Trophoblast cell (in vitro differentiated cells and primary cell): Measurements from ENCODE around the gene ALK.

ENCODE experiments used
- DNase-seq, 2 donors: peaks; one replicate each; pipeline ENCODE4 v3.0.0-alpha.2; 2016
- H2AFZ ChIP-seq: 2 replicates; pipeline ENCODE4 v1.6.1; 2013; ENCODE audit warnings: low read length, moderate library complexity, mild to moderate bottlenecking; ENCODE audit not compliant: insufficient read depth, poor library complexity
- H2AK5ac ChIP-seq: 2 replicates; pipeline ENCODE4 v1.6.1; 2013; ENCODE audit warnings: mild to moderate bottlenecking, low read length
- H2BK120ac ChIP-seq: 2 replicates; pipeline ENCODE4 v1.6.1; 2013; ENCODE audit warnings: low read length, mild to moderate bottlenecking, moderate library complexity; ENCODE audit not compliant: insufficient read depth, poor library complexity
- H2BK12ac ChIP-seq: 2 replicates; pipeline ENCODE4 v1.6.1; 2013; ENCODE audit warnings: mild to moderate bottlenecking, low read length, moderate library complexity
- H2BK5ac ChIP-seq: 2 replicates; pipeline ENCODE4 v1.6.1; 2013; ENCODE audit warnings: low read length, low read depth, moderate library complexity, mild to moderate bottlenecking; ENCODE audit not compliant: poor library complexity
- H3K14ac ChIP-seq: 2 replicates; pipeline ENCODE4 v1.6.1; 2013; ENCODE audit warnings: mild to moderate bottlenecking, low read length
- H3K18ac ChIP-seq: 2 replicates; pipeline ENCODE4 v1.6.1; 2013; ENCODE audit warnings: mild to moderate bottlenecking, low read length
- H3K23ac ChIP-seq: 2 replicates; pipeline ENCODE4 v1.6.1; 2013; ENCODE audit warnings: low read length
- H3K27ac ChIP-seq: 2 replicates; pipeline ENCODE4 v1.5.1; 2013; ENCODE audit warnings: low read depth, mild to moderate bottlenecking, inconsistent platforms, low read length, moderate library complexity
- H3K27me3 ChIP-seq: 2 replicates; pipeline ENCODE4 v1.6.1; 2013; ENCODE audit warnings: inconsistent platforms, mild to moderate bottlenecking, low read length, moderate library complexity; ENCODE audit not compliant: insufficient read depth
- H3K36me3 ChIP-seq, 2 experiments: 1 replicate in 1 of 2; 2 replicates in 1 of 2; pipeline ENCODE4 v1.6.1; 2013; ENCODE audit warnings: low read length in 2 of 2, mild to moderate bottlenecking in 2 of 2, moderate library complexity in 1 of 2; ENCODE audit not compliant: insufficient read depth in 2 of 2, control insufficient read depth in 1 of 2
- H3K4ac ChIP-seq: 2 replicates; pipeline ENCODE4 v1.6.1; 2013; ENCODE audit warnings: low read depth, mild to moderate bottlenecking, low read length, moderate library complexity
- H3K4me1 ChIP-seq, 2 experiments: 1 replicate in 1 of 2; 2 replicates in 1 of 2; pipeline ENCODE4 v1.6.1; 2013; ENCODE audit warnings: low read length in 2 of 2, mild to moderate bottlenecking in 2 of 2, moderate library complexity in 1 of 2; ENCODE audit not compliant: insufficient read depth in 2 of 2, control insufficient read depth in 1 of 2
- H3K4me2 ChIP-seq: 2 replicates; pipeline ENCODE4 v1.6.1; 2013; ENCODE audit warnings: inconsistent platforms, mild to moderate bottlenecking, low read length, moderate library complexity
- H3K4me3 ChIP-seq: 2 replicates; pipeline ENCODE4 v1.5.1; 2013; ENCODE audit warnings: mild to moderate bottlenecking, low read depth, low read length, inconsistent platforms
- H3K79me1 ChIP-seq: one replicate; pipeline ENCODE4 v1.6.1; 2013; ENCODE audit warnings: low read length
- H3K79me2 ChIP-seq: 2 replicates; pipeline ENCODE4 v1.6.1; 2013; ENCODE audit warnings: low read length, mild to moderate bottlenecking; ENCODE audit not compliant: control insufficient read depth, insufficient read depth, poor library complexity
- H3K9ac ChIP-seq: 2 replicates; pipeline ENCODE4 v1.6.1; 2013; ENCODE audit warnings: mild to moderate bottlenecking, low read length
- H3K9me3 ChIP-seq: 2 replicates; pipeline ENCODE4 v1.6.1; 2013; ENCODE audit warnings: low read depth, mild to moderate bottlenecking, control low read depth, inconsistent platforms, low read length; ENCODE audit not compliant: insufficient read depth
- H4K12ac ChIP-seq: 2 replicates; pipeline ENCODE4 v1.6.1; 2013; ENCODE audit warnings: low read depth, mild to moderate bottlenecking, low read length, moderate library complexity
- H4K8ac ChIP-seq: 2 replicates; pipeline ENCODE4 v1.6.1; 2013; ENCODE audit warnings: low read depth, mild to moderate bottlenecking, low read length, moderate library complexity
- H4K91ac ChIP-seq: one replicate; pipeline ENCODE4 v1.6.1; 2013; ENCODE audit warnings: low read depth, mild to moderate bottlenecking, low read length, moderate library complexity
- WGBS: extraction: QIAGEN DNeasy Blood & Tissue Kit; methylation state at CpG from one replicate; pipeline ENCODE4 v1.1.7; 2013; ENCODE audit warnings: missing lambda C conversion rate; ENCODE audit not compliant: insufficient read length, insufficient coverage; ENCODE audit errors: extremely low coverage; 5-methylcytosine and 5-hydroxymethylcytosine counted together

ALK gene

DNA sequence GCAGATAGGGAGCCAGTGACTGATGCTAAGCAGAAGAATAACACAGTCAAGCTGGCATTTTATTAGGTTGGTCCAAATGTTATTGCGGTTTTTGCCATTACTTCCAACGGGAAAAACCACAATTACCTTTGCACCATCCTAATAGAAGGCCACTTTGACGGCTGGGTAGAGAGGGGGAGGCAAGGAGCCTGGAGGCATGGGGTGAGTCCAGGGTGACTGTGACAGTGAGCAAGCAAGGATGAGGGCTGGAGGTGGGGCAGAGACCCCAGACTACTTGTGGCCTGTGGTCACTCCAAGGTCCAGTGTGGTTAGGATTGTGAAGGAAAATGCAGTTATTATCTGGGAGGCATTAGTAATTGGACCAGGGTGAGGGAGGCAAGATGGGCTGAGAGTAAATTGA lies 416.6 kb downstream of the ALK start:
- Histone ChIP-seq H4K8ac (no peak overlapping the region), H2BK12ac (no peak overlapping the region), H3K36me3 (no peaks in the 10 kb centered on the region), H2AK5ac (no peak overlapping the region), H3K18ac (no peak overlapping the region), H4K91ac (no peak overlapping the region), H3K4me1 (no peaks in the 10 kb centered on the region), H2BK120ac (no peak overlapping the region), H3K27me3 (no peaks in the 10 kb centered on the region), H3K23ac (no peak overlapping the region), H3K9me3 (peaks cover 2% of the 10 kb centered on the region), H3K4ac (no peak overlapping the region), H2BK5ac (no peak overlapping the region), H3K79me2 (no peaks in the 10 kb centered on the region), H4K12ac (no peak overlapping the region), H3K9ac (no peak overlapping the region), H3K14ac (no peak overlapping the region), H2AFZ (no peak overlapping the region), H3K4me3 (no peak overlapping the region), H3K4me2 (no peak overlapping the region), H3K79me1 (no peaks in the 10 kb centered on the region), H3K27ac (no peak overlapping the region)
- no CpG with 5 or more reads among the region's 3 CpGs for WGBS
- DNase-seq: no peak

DNA sequence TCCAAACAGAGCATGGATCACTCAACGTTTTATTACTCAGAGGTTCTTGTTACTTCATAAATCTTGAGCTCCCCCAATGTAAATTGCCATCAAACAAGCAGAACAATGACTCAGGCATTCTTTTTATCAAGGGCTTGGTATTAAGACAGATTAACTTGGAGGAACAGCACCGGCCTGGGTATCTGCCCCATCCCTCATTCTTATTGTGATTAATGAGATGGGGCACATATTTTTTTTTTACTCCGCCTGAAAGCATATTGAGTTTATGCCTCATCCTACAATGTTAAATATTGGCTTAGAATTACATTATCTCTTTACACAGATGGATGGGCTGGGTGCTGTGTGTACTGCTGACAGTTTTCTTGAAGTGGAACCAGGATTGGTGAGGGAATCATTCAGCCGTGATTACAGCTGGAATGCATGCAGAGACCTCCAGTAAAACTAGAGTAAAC lies 418.9 kb downstream of the ALK start:
- Histone ChIP-seq H3K27ac (no peak overlapping the region), H3K27me3 (no peaks in the 10 kb centered on the region), H3K4me1 (no peaks in the 10 kb centered on the region), H4K12ac (no peak overlapping the region), H3K9ac (no peak overlapping the region), H2BK5ac (no peak overlapping the region), H3K18ac (no peak overlapping the region), H3K14ac (no peak overlapping the region), H2AK5ac (no peak overlapping the region), H3K79me2 (no peaks in the 10 kb centered on the region), H3K4ac (no peak overlapping the region), H2BK120ac (no peak overlapping the region), H3K79me1 (no peaks in the 10 kb centered on the region), H4K91ac (no peak overlapping the region), H2AFZ (no peak overlapping the region), H3K4me3 (no peak overlapping the region), H4K8ac (no peak overlapping the region), H2BK12ac (no peak overlapping the region), H3K4me2 (no peak overlapping the region), H3K9me3 (peaks cover 4% of the 10 kb centered on the region), H3K36me3 (no peaks in the 10 kb centered on the region), H3K23ac (no peak overlapping the region)
- no CpG with 5 or more reads among the region's 4 CpGs for WGBS
- DNase-seq: no peak

DNA sequence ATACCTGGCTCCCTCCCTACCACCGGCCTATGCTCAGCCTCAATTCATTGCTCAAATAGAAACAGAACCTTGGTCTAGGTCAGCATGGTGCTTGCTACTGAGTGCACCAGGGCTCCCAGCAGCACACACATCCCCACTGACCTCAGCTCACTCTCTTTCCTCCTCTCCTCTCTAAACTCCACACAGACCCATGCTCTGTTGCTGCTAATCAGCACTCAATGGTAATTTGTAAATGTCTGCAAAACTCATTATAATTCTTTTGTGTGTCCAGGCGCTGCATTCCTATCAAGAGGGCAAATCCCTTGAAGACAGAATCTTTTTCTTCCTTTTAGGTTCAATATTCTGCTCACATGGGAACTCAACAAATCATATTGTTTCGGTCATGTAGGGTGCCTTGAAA lies 424.0 kb downstream of the ALK start:
- no peak for DNase-seq
- no CpG with 5 or more reads among the region's 3 CpGs for WGBS
- Histone ChIP-seq H4K12ac (no peak overlapping the region), H3K9ac (no peak overlapping the region), H3K9me3 (peaks cover 4% of the 10 kb centered on the region), H3K79me1 (no peaks in the 10 kb centered on the region), H2AK5ac (no peak overlapping the region), H3K4me1 (no peaks in the 10 kb centered on the region), H3K27ac (no peak overlapping the region), H2BK12ac (no peak overlapping the region), H3K4me2 (no peak overlapping the region), H3K4ac (no peak overlapping the region), H2BK5ac (no peak overlapping the region), H3K18ac (no peak overlapping the region), H3K79me2 (no peaks in the 10 kb centered on the region), H3K27me3 (no peaks in the 10 kb centered on the region), H3K36me3 (no peaks in the 10 kb centered on the region), H2AFZ (no peak overlapping the region), H2BK120ac (no peak overlapping the region), H3K4me3 (no peak overlapping the region), H4K91ac (no peak overlapping the region), H3K14ac (no peak overlapping the region), H4K8ac (no peak overlapping the region), H3K23ac (no peak overlapping the region)

DNA sequence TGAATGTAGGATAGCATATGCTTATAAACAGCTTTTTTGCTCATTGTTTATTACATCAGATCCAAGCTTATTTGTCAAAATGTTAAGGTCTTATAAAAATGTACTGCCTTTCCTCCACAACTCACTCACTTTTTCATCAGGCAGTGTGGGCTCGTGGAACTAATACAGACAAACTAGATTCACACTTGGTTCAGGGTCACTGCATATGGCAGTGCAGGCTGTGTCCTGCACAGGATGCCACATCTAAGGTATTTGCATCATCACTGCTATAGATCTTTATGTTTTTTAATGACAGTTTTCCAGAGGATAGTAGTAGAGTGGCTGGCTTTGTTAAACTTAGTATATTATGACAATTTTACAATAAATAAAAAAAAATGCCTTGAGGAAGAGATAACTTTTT lies 425.2 kb downstream of the ALK start:
- no peak overlapping the region for H3K14ac ChIP-seq
- no peaks in the 10 kb centered on the region for H3K4me1 ChIP-seq
- no peak overlapping the region for H3K9ac ChIP-seq
- H3K27me3 ChIP-seq: no peaks in the 10 kb centered on the region
- no peak overlapping the region for H2BK120ac ChIP-seq
- no peaks in the 10 kb centered on the region for H3K79me2 ChIP-seq
- no peak overlapping the region for H4K12ac ChIP-seq
- WGBS: no CpG with 5 or more reads among the region's 1 CpG
- H2AK5ac ChIP-seq: no peak overlapping the region
- H4K91ac ChIP-seq: no peak overlapping the region
- H4K8ac ChIP-seq: no peak overlapping the region
- H3K23ac ChIP-seq: no peak overlapping the region
- no peak overlapping the region for H3K4ac ChIP-seq
- no peak overlapping the region for H3K4me3 ChIP-seq
- H3K36me3 ChIP-seq: no peaks in the 10 kb centered on the region
- H2AFZ ChIP-seq: no peak overlapping the region
- no peak overlapping the region for H3K18ac ChIP-seq
- no peak overlapping the region for H2BK12ac ChIP-seq
- H3K79me1 ChIP-seq: no peaks in the 10 kb centered on the region
- no peak overlapping the region for H3K27ac ChIP-seq
- H3K4me2 ChIP-seq: no peak overlapping the region
- H3K9me3 ChIP-seq: peaks cover 4% of the 10 kb centered on the region
- no peak for DNase-seq
- no peak overlapping the region for H2BK5ac ChIP-seq
